Activated T-cell treated with anti-CD3 and anti-CD28 coated beads, Interleukin-2, amount 50 U/mL, for 48 hours (primary cell): Measurements from ENCODE around the gene SLC45A2.
"Not testable (repeated sequence)": the region's sequence is repeated elsewhere in the genome, so short reads cannot be mapped to it uniquely, and the experiment has no call there.

ENCODE experiments used
- DNase-seq, 2 experiments: peaks; one replicate each; pipeline ENCODE4 v3.0.0-alpha.2; 2020

The SLC45A2 gene

DNA sequence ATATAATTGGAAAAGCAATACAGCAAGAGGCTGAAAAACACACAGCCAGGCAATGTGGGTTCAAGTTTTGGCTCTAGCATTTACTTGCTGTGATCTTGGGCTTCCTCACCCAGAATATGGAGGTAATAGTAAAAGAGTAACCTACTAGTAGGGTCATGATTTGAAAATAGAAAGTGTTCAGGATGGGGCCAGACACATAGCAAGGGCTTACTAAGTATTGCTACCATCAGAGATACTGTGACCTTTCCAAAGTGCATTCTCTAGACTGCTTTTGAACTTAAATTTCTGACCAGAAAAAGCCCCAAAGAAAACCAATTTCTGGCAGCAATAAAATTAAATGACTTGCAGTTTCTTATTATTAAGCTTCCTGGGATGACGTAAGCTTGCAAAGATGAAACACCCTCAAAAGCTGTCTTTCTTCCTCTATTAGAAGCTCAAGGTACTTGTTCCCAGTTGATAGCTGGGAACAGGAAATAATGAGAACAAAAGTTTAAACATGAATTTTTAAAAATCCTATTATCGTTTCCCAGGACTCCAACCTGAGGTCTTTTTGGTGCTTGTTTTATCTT, 20.3 kb downstream of the SLC45A2 start:
- no peak for DNase-seq

DNA sequence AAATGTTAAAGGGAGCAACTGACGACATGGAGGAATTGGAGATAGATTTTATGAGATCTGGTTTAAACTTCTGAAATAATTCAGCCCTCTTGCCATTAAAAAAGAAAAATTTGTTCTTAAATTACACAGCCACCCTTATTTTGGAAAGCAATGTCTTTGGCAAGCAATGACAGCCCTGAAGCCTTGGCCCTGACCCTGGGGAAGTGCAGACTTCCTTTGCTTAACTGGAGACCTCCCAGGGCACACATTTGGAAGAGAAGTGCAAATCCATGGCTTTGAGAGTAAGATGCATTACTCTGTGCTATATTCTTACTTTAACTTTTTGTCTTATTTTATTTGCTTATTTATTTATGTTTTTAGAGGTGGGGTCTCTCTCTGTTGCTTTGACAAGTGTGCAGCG, 26.3 kb downstream of the SLC45A2 start:
- DNase-seq, result no peak

DNA sequence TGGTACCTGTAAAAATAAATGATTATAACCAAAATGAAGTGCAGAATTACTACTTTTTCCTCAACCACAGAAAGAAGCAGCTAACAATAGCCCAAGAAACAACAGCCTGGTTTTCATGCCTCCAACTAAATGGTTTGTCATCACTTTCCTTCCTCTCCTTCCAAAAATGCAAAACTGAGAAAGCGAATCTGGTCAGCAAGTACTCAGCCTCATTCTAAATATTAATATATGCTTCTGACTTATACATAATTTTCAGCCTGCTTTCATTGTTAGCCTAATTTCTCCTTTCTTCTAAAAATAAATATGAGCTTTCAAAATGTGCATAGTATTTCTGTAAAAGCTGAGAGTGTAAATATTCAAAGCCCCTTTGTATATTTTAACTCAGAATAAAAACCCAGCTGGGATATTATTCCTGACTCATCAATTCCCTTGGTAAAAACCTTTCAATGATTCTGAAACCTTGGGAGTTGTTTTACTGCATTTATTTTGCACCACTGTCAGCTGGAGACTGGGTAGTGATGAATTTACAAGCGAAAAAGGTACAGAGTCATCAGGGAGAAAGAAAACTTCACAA, 26.8 kb downstream of the SLC45A2 start:
- DNase-seq, result no peak

DNA sequence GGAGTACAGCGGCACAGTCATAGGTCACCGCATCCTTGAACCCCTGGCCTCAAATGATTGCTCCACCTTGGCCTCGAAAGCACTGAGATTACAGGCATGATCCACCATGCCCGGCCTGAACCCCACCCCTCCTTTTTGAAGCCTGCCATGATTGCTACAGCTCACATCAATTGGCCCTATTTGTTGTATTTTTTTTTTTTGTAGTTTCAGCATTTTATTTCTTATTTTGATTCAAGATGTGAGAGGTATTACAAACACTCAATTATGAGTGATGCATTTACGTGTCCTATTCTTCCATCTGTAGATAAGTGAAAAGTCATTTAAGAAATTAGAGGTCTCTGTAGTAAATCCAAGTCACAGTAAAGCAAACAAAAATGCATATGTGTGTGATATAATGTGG, 32.3 kb downstream of the SLC45A2 start:
- DNase-seq, result not testable (repeated sequence)

DNA sequence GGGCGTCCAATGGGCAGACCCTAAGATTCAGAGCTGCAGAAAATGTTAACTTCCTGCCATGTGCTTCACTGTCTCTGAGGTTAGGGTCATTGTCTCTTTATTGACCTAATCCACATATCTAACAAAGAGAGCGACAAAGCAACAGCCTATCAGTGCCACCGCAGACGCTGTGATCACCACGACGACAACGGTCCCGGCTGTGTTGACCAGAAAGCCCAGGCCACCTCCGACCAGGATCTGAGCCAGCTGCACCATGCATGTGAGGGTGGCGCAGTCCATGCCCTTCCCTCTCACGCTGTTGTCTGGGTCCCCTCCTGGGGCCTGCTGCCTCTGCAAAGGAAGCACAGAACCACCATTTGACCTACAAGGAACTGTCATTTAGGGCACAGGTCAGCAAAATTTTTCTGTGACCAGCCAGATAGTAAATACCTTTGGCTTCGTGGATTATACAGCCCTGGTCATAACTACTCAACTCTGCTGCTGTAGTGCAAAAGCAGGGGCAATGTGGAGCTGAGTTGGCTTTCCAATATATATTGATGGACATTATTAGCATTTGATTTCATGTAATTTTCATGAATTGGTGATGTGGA, 39.9 kb downstream of the SLC45A2 start:
- no peak for DNase-seq

DNA sequence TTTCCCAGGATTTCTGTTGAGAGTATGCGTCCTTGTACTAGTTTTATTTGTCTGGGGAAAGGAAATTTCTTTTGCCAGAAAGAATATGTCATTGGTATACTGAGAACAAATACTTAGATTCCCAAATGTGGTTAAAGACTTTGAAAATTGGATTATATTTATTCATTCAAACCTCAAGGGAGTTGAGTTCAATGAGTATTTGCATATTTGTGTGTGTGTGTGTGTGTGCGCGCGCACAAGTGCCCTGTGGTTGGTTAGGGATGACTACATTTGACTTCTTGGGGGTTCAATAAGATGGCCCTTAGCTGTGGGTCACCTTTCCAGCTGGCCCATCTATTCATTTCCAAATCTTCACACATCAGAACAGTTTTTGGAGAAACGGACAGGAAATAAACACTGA, 43.4 kb downstream of the SLC45A2 start:
- no peak for DNase-seq

DNA sequence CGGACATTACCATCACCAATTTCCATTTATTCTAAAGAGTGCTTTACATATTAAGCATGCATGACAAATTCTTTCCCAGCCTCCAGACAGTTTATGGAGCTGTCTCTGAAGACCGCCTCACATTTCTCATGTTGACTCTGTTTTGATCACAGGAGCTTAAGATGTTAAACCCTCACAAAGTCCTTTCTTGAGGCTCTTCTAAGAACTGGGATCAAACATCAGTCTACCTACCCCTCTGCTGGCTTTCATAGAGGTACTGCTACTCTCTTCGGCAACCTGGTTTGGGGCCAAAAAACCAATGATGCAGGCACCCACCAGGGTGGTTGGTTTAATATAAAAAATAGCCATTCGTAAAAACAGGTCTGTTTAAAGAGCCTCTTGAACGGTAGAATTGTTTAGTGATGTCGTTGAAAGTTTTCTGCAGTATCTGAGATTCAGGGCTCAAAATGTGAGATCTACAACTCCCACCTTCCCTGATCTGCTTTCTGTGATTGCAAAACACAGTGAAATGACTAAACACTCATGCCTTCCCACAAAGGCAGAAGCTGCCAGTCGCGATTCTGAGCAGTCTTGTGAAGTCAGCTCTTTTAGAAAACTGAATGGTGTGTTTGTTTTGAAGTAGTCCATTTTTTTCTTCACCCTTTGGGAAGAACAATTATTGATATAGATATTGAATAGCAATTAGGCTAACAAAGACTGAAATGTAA, 44.8 kb downstream of the SLC45A2 start:
- no peak for DNase-seq

DNA sequence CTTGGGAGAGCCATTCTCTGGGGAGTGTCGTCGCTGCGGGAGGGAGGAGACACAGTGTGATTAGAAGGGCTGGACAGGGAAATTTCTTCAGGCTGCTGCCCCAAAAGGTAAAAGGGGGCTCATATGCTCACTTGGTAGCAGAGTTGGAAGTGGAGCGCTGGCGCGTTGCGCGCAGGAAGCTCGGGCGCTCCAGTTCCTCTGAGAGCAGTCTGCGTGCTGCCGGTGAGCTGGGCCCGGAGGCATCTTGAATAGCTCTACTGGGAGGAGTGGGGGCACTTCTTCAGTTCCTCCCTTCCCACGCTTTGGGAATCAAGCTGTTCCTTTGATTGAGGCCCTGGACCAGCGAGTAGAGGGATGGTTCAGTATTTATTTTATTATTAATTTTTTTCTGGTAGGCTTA, 45.6 kb downstream of the SLC45A2 start:
- no peak for DNase-seq

DNA sequence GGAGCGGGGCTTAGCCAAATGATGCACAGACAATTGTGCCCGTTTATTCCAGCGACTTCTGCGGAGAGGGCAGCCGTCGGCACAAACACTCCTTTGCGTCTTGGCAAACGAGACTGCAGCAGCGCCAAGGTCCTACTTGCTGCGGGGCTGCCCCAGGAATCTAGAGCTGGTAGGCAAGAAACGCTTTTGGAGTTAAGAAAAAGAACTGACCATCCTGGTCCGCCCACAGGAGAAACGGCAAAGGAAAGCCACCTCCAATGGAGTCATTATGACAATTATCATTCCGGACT, 46.0 kb downstream of the SLC45A2 start:
- DNase-seq, result no peak

DNA sequence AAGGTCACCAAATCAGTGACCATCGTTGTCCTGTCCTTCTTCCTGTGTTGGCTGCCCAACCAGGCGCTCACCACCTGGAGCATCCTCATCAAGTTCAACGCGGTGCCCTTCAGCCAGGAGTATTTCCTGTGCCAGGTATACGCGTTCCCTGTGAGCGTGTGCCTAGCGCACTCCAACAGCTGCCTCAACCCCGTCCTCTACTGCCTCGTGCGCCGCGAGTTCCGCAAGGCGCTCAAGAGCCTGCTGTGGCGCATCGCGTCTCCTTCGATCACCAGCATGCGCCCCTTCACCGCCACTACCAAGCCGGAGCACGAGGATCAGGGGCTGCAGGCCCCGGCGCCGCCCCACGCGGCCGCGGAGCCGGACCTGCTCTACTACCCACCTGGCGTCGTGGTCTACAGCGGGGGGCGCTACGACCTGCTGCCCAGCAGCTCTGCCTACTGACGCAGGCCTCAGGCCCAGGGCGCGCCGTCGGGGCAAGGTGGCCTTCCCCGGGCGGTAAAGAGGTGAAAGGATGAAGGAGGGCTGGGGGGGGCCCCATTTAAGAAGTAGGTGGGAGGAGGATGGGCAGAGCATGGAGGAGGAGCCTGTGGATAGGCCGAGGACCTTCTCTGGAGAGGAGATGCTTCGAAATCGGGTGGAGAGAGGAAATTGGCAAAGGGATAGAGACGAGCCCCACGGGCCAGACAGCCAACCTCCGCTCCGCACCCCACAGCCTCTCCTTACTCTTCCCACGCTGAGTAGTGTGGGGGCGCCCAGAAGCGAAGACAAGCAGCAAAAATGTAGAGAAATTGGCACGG, 46.6 kb downstream of the SLC45A2 start:
- DNase-seq, result peak in 1 of 2 experiments; percentile 17

DNA sequence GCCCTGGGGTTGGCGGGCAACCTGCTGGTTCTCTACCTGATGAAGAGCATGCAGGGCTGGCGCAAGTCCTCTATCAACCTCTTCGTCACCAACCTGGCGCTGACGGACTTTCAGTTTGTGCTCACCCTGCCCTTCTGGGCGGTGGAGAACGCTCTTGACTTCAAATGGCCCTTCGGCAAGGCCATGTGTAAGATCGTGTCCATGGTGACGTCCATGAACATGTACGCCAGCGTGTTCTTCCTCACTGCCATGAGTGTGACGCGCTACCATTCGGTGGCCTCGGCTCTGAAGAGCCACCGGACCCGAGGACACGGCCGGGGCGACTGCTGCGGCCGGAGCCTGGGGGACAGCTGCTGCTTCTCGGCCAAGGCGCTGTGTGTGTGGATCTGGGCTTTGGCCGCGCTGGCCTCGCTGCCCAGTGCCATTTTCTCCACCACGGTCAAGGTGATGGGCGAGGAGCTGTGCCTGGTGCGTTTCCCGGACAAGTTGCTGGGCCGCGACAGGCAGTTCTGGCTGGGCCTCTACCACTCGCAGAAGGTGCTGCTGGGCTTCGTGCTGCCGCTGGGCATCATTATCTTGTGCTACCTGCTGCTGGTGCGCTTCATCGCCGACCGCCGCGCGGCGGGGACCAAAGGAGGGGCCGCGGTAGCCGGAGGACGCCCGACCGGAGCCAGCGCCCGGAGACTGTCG, 47.3 kb downstream of the SLC45A2 start:
- peak in 1 of 2 experiments; percentile 17 for DNase-seq

DNA sequence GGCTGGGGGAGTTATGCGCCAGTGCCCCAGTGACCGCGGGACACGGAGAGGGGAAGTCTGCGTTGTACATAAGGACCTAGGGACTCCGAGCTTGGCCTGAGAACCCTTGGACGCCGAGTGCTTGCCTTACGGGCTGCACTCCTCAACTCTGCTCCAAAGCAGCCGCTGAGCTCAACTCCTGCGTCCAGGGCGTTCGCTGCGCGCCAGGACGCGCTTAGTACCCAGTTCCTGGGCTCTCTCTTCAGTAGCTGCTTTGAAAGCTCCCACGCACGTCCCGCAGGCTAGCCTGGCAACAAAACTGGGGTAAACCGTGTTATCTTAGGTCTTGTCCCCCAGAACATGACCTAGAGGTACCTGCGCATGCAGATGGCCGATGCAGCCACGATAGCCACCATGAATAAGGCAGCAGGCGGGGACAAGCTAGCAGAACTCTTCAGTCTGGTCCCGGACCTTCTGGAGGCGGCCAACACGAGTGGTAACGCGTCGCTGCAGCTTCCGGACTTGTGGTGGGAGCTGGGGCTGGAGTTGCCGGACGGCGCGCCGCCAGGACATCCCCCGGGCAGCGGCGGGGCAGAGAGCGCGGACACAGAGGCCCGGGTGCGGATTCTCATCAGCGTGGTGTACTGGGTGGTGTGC, 48.0 kb downstream of the SLC45A2 start, which contains the start of gene RXFP3:
Gene RXFP3 (plus strand): TSS at position 6 of the 636 bp plus-strand sequence. CDS start 355 bp downstream, at position 361.
- peak in 1 of 2 experiments; percentile 23 for DNase-seq

DNA sequence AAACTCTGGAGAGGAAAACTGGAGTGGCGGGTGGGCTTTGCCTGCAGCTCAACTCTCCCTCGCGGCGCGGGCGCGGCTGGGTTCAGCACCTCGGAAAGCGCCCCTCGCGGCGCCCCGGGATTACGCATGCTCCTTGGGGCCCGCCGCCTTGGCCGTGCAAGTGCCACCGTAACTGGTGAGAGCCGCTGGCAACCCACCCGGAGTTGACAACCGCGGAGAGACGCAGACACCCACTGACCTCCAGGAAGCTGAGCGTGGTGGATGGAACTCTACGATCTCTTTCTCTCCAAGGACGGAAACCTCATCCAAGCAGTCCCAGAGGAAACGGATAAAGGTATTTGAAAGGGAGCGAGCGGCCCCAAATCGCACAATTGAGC, 48.5 kb downstream of the SLC45A2 start:
- DNase-seq, result peak; percentile 68 to 71

DNA sequence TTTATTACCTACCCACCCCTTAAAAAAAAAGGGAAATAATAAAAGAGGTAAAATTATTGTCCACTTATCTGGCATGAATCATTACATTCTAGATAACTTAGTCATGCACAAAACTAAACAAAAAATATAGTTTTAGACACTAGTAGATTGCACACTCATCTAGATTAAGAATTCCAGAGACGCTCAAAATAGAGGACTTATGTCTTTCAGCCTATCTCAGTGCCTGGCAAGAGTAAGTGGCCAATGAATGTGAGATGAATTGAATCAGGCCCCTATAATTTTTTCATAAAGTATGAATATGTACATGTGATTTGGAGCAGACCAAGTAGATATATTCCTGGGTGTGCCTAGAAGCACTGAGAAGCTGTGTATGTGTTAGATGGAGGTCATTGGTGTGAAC, 50.3 kb downstream of the SLC45A2 start:
- DNase-seq, result no peak

DNA sequence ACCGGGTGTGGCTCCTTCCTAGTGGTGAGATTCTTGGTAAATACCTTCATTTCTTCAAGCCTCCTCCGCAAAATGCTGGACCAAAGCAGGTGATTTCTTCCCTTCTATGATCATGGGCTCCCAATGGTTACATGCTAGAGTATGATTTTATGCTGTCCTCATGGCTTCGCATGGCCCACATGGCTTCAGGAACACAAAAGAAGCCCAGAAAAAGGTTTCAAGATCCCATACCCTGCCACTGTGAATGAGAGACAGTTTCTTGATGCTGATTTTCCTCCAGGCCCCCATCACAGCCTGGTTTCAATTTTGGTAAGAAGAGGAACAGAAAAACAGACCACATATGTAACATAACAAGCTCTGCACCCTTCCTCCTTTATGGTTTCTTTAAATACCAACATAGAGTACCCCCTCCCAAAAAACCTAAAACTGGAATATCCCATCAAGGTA, 50.7 kb downstream of the SLC45A2 start:
- DNase-seq, result no peak

DNA sequence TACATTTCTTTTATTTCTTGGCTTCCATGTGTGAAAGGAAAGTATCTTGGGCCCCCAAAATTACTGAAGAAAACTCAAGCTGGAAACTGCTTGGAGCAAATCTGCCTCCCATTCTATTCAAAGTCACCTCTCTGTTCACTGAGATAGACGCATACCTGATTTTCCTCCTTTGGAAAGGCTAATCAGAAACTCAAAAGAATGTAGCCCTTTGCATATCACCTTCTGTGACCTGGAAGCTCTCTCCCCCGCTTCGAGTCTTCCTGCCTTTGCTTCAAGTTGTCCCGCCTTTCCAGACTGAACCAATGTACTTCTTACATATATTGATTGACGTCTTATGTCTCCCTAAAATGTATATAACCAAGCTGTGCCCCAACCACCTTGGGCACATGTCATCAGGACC, 53.4 kb downstream of the SLC45A2 start:
- no peak for DNase-seq

DNA sequence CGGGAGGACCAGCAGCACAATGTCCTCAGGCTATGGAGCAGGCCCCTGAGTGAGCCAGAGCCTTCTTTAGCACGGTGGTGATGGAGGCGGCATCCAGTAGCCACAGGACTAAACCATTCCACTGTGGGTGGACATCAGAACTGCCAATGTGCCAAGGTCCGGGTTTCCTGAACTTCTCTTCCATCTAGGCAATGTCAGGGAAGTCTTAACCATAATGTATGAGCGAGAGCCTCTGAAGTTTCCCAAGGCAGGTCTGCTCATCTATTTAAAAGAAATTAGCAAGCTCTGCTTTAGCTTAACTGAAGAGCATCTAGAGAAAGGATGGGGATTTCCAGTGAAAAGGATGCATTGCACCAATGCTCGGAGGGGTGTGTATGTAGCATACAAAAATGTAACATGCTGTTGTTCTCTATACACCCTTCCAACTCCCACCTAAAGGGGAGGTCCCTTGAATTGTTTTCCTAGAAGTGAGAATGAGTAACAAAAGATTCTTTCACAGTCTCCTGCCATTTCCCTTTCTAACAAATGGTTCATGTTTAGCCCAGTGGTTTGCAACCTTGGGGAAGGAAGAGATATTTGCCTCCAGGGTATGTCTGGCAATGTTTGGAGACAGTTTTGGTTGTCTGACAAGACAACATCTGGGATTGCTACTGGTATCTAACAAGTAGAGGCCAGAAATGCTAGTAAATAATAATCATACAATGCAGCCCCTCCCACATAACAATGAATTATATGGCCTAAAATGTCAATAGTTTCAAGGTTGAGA, 54.4 kb downstream of the SLC45A2 start:
- no peak for DNase-seq

DNA sequence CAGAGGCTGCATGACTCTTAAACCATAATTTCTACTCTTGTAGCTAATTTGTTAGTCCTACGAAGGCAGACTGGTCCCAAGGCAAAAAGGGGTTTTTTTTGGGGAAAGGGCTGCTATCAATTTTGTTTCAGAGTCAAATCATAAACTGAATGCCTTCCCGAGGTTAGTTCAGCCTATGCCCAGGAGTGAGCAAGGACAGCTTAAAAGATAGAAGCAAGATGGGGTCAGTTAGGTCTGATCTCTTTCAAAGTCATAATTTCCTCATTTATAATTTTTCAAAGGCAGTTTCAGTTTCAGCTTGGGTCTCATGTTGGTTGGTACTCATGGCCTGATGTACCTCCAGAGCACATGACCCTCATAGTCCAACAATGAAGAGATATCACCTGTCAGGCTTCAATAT, 56.2 kb downstream of the SLC45A2 start:
- DNase-seq, result no peak

DNA sequence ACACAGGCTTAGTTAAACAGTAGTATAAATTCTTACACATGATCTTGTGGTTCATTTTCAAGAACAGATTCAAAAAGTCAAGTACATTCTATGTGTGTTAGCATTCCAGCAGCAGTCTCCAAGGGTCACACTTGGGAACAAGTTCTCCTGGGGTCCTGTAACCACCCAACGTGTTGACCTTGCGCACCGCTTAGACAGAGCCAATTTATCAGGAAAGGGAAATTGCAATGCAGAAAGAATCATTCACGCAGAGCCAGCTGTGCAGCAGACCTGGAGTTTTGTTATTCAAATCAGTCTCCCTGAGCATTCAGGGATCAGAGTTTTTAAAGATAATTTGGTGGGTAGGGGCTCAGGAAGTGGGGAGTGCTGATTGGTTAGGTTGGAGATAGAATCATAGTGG, 56.8 kb downstream of the SLC45A2 start:
- no peak for DNase-seq

DNA sequence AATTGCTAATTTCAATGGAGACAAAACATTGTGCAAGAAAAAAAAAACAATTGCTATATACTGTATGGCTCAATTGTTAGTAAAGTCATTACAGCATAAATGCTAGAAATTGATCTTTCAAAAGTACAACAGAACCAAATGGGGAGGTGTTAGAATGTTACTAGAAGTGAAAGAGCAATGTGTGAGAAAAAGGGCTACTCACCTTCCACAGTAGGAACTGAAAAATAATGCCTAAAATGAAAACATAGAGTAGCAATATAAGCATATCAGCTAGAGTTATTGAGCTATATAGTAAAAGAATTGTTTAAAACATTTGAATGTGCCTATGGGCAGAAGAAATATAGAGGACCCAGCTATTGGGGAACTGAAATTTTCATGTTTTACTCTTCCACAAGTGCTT, 59.2 kb downstream of the SLC45A2 start:
- DNase-seq, result no peak

DNA sequence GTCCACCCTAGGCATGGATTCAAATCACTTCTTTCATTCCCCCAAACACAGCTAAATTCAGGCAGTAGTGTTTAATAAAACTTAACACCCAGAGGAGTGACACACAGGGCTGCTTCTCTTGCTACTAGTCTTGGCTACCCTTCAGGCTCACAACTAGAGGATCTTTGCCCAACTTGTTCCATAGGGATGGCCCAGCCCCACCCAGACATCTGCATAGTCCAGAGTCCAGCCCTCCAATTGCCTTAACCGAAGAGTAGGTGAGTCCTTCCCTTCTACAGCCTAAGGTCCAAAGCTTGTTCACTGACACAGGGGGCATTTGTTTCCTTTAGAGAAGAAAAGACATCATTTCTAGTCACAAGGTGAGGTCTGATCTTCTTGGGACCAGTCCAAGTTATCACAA, 63.5 kb downstream of the SLC45A2 start:
- DNase-seq, result no peak
